Neural progenitor cell (in vitro differentiated cells): ENCODE data around the gene UBE2L3.
"Not testable (repeated sequence)": the region's sequence is repeated elsewhere in the genome, so short reads cannot be mapped to it uniquely, and the experiment has no call there.

ENCODE experiments used
- EZH2phosphoT487 ChIP-seq: fragments of 200-600 bp; sonication (generic); IDR thresholded peaks from 2 replicates; pipeline ENCODE4 v1.6.1; 2017; ENCODE audit warnings: antibody characterized with exemption
- TF ChIP-seq, protein P1 (sequence below): fragments of 200-600 bp; sonication (generic); IDR thresholded peaks from 2 replicates; pipeline ENCODE4 v1.5.1; 2017; ENCODE audit warnings: antibody characterized with exemption, mild to moderate bottlenecking

DNA sequence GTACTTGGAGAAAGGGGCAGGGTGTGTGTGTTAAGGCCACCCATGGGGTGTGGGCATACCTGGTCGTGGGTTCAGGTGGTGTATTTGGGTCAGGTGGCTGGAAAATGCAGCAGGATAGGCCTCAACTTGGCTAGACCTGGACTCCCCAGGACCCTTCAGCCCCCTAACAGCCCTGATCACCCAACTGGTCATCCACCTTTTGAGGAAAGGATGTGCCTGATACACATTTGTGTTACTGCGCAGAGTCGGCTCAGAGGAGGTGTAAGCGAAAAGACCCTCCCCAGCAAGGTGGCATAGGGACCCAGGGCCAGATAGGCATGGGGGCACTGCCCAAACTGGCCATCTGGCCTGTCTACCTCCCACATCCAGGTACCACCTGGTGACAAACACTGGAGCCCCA is 16.2 kb upstream of the UBE2L3 start, which contains the start of gene RIMBP3C:
- TF ChIP-seq, protein P1, sequence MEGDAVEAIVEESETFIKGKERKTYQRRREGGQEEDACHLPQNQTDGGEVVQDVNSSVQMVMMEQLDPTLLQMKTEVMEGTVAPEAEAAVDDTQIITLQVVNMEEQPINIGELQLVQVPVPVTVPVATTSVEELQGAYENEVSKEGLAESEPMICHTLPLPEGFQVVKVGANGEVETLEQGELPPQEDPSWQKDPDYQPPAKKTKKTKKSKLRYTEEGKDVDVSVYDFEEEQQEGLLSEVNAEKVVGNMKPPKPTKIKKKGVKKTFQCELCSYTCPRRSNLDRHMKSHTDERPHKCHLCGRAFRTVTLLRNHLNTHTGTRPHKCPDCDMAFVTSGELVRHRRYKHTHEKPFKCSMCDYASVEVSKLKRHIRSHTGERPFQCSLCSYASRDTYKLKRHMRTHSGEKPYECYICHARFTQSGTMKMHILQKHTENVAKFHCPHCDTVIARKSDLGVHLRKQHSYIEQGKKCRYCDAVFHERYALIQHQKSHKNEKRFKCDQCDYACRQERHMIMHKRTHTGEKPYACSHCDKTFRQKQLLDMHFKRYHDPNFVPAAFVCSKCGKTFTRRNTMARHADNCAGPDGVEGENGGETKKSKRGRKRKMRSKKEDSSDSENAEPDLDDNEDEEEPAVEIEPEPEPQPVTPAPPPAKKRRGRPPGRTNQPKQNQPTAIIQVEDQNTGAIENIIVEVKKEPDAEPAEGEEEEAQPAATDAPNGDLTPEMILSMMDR = not testable (repeated sequence)
- not testable (repeated sequence) for TF ChIP-seq EZH2phosphoT487
